Liver (tissue), 3 donors: ENCODE data around the gene ZDHHC11.
"Not testable (repeated sequence)": the region's sequence is repeated elsewhere in the genome, so short reads cannot be mapped to it uniquely, and the experiment has no call there.

Source experiments
- EGR1 ChIP-seq, 2 donors: IDR thresholded peaks; 2 replicates each; pipeline ENCODE4 v1.6.1; 2016 to 2018; ENCODE audit warnings: antibody characterized with exemption in 2 of 2, low read depth in 2 of 2
- GABPA ChIP-seq, 2 donors: IDR thresholded peaks in 1 of 2; conservative IDR thresholded peaks in 1 of 2; 2 replicates each; pipeline ENCODE4 v1.6.1; 2016; ENCODE audit warnings: antibody characterized with exemption in 2 of 2, mild to moderate bottlenecking in 1 of 2, moderate library complexity in 1 of 2
- HNF4A ChIP-seq, 2 donors: conservative IDR thresholded peaks; 2 replicates each; pipeline ENCODE4 v1.6.1; 2016; ENCODE audit warnings: antibody characterized with exemption in 2 of 2, mild to moderate bottlenecking in 2 of 2
- HNF4G ChIP-seq: IDR thresholded peaks from 2 replicates; pipeline ENCODE4 v1.6.1; 2016; ENCODE audit warnings: antibody characterized with exemption
- JUND ChIP-seq, 2 donors: IDR thresholded peaks; 2 replicates each; pipeline ENCODE4 v1.6.1; 2016; ENCODE audit warnings: antibody characterized with exemption in 2 of 2
- RAD21 ChIP-seq, 2 donors: IDR thresholded peaks; 2 replicates each; pipeline ENCODE4 v1.6.1; 2016; ENCODE audit warnings: antibody characterized with exemption in 2 of 2, mild to moderate bottlenecking in 2 of 2
- SP1 ChIP-seq: IDR thresholded peaks from 2 replicates; pipeline ENCODE4 v1.6.1; 2018; ENCODE audit warnings: antibody characterized with exemption, mild to moderate bottlenecking
- TAF1 ChIP-seq: conservative IDR thresholded peaks from 2 replicates; pipeline ENCODE4 v1.6.1; 2016; ENCODE audit warnings: antibody characterized with exemption, mild to moderate bottlenecking
- YY1 ChIP-seq: IDR thresholded peaks from 2 replicates; pipeline ENCODE4 v1.6.1; 2016; ENCODE audit warnings: antibody characterized with exemption, mild to moderate bottlenecking
- TF ChIP-seq, protein P1 (sequence below): fragments of 150-350 bp; IDR thresholded peaks from 2 replicates; pipeline ENCODE4 v1.5.1; 2017; ENCODE audit warnings: improper control_type of control experiment, low read depth, low read length; ENCODE audit not compliant: missing input control
- TF ChIP-seq, protein P2 (sequence below): IDR thresholded peaks from 2 replicates; pipeline ENCODE4 v1.6.1; 2016; ENCODE audit warnings: antibody characterized with exemption
- TF ChIP-seq, protein P3 (sequence below): IDR thresholded peaks from 2 replicates; pipeline ENCODE4 v1.6.1; 2016; ENCODE audit warnings: antibody characterized with exemption, mild to moderate bottlenecking
- TF ChIP-seq, protein P4 (sequence below): IDR thresholded peaks from 2 replicates; pipeline ENCODE4 v1.6.1; 2016; ENCODE audit warnings: antibody characterized with exemption
- donor health status: healthy.
- donor health status: healthy.

DNA sequence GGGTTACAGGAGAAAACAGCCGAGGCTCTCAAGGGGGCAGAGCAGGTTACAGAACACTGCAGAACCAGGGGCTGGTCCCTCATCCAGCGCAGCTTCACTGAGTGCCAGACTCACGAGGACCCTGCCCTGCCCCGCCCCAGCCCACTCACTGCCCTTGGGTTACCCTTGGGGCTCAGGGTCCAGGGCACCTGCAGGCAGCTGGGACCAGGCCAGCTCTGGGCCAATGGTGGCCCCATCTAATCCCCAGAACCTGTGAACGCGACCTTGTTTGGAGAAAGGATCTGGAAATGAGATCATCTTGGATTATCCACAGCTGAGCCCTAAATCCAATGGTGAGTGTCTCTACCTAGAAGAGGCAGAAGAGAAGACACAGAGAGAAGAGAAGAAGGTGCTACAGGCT lies 72.4 kb downstream of the ZDHHC11 start:
- TF ChIP-seq, protein P1, sequence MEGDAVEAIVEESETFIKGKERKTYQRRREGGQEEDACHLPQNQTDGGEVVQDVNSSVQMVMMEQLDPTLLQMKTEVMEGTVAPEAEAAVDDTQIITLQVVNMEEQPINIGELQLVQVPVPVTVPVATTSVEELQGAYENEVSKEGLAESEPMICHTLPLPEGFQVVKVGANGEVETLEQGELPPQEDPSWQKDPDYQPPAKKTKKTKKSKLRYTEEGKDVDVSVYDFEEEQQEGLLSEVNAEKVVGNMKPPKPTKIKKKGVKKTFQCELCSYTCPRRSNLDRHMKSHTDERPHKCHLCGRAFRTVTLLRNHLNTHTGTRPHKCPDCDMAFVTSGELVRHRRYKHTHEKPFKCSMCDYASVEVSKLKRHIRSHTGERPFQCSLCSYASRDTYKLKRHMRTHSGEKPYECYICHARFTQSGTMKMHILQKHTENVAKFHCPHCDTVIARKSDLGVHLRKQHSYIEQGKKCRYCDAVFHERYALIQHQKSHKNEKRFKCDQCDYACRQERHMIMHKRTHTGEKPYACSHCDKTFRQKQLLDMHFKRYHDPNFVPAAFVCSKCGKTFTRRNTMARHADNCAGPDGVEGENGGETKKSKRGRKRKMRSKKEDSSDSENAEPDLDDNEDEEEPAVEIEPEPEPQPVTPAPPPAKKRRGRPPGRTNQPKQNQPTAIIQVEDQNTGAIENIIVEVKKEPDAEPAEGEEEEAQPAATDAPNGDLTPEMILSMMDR, result not testable (repeated sequence)
- TF ChIP-seq, protein P2, sequence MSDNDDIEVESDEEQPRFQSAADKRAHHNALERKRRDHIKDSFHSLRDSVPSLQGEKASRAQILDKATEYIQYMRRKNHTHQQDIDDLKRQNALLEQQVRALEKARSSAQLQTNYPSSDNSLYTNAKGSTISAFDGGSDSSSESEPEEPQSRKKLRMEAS, result not testable (repeated sequence)
- TF ChIP-seq, protein P3, sequence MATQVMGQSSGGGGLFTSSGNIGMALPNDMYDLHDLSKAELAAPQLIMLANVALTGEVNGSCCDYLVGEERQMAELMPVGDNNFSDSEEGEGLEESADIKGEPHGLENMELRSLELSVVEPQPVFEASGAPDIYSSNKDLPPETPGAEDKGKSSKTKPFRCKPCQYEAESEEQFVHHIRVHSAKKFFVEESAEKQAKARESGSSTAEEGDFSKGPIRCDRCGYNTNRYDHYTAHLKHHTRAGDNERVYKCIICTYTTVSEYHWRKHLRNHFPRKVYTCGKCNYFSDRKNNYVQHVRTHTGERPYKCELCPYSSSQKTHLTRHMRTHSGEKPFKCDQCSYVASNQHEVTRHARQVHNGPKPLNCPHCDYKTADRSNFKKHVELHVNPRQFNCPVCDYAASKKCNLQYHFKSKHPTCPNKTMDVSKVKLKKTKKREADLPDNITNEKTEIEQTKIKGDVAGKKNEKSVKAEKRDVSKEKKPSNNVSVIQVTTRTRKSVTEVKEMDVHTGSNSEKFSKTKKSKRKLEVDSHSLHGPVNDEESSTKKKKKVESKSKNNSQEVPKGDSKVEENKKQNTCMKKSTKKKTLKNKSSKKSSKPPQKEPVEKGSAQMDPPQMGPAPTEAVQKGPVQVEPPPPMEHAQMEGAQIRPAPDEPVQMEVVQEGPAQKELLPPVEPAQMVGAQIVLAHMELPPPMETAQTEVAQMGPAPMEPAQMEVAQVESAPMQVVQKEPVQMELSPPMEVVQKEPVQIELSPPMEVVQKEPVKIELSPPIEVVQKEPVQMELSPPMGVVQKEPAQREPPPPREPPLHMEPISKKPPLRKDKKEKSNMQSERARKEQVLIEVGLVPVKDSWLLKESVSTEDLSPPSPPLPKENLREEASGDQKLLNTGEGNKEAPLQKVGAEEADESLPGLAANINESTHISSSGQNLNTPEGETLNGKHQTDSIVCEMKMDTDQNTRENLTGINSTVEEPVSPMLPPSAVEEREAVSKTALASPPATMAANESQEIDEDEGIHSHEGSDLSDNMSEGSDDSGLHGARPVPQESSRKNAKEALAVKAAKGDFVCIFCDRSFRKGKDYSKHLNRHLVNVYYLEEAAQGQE, result not testable (repeated sequence)
- TF ChIP-seq TAF1; HNF4G; YY1; EGR1 (IDR thresholded peaks at IDR 0.05; ENCODE audit: low read depth in 2 of 2); RAD21 (IDR thresholded peaks at IDR 0.05); SP1; JUND (IDR thresholded peaks at IDR 0.05); GABPA (IDR thresholded peaks at IDR 0.05 in 1 of 2, conservative IDR thresholded peaks at IDR 0.05 in 1 of 2); HNF4A (conservative IDR thresholded peaks at IDR 0.05): not testable (repeated sequence)
- TF ChIP-seq, protein P4, sequence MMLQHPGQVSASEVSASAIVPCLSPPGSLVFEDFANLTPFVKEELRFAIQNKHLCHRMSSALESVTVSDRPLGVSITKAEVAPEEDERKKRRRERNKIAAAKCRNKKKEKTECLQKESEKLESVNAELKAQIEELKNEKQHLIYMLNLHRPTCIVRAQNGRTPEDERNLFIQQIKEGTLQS, result not testable (repeated sequence)
